AG09309 (cell line): ENCODE results near the gene OMP.

ENCODE experiments used
- DNase-seq: peaks from one replicate; pipeline ENCODE4 v3.0.0-alpha.2; 2010; ENCODE audit warnings: low read depth
- H3K4me3 ChIP-seq: 2 replicates; pipeline ENCODE4 v1.5.1; 2011; ENCODE audit warnings: mild to moderate bottlenecking, low read depth, low read length, moderate library complexity; ENCODE audit not compliant: control insufficient read depth
- TF ChIP-seq, protein P1 (sequence below): IDR thresholded peaks from 2 replicates; pipeline ENCODE4 v1.5.1; 2011; ENCODE audit warnings: mild to moderate bottlenecking, low read depth, low read length, inconsistent platforms; ENCODE audit not compliant: insufficient read depth, control insufficient read depth; ENCODE audit errors: missing control alignments

The OMP gene, protein sequence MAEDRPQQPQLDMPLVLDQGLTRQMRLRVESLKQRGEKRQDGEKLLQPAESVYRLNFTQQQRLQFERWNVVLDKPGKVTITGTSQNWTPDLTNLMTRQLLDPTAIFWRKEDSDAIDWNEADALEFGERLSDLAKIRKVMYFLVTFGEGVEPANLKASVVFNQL

DNA sequence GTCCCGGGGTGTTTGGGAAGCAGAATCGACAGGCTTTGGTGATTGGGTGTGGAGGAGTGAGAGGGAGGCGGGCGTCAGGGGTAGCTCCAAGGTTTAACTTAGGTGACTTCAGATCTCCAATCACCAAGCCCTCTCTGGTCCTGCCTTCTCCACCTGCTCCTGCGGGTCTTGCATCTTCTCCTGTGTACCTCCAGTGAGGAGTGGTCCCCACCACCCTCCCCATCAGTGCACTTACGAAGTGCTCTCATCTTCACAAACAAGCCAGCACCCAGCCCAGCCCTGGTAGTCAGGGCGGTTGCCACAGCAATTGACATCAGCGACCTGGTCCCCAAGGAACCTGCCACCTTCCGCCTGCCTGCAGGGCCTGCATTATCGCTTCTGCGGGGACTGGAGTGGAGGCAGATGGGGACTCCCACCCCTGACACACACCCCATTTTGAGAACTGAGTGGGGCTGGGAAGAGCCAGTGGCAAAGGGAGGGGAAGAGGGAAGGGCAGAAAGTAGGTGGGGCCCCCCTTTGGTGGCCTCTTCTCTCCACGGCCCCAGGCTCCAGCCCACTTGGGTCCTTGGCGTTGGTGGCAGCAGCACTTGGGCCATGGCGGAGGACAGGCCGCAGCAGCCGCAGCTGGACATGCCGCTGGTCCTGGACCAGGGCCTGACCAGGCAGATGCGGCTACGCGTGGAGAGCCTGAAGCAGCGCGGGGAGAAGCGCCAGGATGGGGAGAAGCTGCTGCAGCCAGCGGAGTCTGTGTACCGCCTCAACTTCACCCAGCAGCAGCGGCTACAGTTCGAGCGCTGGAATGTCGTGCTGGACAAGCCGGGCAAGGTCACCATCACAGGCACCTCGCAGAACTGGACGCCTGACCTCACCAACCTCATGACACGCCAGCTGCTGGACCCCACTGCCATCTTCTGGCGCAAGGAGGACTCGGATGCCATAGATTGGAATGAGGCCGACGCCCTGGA is at the start of gene OMP:
TSS of gene OMP (plus strand) at position 595 of the 965 bp plus-strand sequence. CDS start at position 595, 0 bp downstream.
- no peak within 1 kb of the TSS for H3K4me3 ChIP-seq
- TF ChIP-seq, protein P1, sequence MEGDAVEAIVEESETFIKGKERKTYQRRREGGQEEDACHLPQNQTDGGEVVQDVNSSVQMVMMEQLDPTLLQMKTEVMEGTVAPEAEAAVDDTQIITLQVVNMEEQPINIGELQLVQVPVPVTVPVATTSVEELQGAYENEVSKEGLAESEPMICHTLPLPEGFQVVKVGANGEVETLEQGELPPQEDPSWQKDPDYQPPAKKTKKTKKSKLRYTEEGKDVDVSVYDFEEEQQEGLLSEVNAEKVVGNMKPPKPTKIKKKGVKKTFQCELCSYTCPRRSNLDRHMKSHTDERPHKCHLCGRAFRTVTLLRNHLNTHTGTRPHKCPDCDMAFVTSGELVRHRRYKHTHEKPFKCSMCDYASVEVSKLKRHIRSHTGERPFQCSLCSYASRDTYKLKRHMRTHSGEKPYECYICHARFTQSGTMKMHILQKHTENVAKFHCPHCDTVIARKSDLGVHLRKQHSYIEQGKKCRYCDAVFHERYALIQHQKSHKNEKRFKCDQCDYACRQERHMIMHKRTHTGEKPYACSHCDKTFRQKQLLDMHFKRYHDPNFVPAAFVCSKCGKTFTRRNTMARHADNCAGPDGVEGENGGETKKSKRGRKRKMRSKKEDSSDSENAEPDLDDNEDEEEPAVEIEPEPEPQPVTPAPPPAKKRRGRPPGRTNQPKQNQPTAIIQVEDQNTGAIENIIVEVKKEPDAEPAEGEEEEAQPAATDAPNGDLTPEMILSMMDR, result no peak
- DNase-seq, result no peak

DNA sequence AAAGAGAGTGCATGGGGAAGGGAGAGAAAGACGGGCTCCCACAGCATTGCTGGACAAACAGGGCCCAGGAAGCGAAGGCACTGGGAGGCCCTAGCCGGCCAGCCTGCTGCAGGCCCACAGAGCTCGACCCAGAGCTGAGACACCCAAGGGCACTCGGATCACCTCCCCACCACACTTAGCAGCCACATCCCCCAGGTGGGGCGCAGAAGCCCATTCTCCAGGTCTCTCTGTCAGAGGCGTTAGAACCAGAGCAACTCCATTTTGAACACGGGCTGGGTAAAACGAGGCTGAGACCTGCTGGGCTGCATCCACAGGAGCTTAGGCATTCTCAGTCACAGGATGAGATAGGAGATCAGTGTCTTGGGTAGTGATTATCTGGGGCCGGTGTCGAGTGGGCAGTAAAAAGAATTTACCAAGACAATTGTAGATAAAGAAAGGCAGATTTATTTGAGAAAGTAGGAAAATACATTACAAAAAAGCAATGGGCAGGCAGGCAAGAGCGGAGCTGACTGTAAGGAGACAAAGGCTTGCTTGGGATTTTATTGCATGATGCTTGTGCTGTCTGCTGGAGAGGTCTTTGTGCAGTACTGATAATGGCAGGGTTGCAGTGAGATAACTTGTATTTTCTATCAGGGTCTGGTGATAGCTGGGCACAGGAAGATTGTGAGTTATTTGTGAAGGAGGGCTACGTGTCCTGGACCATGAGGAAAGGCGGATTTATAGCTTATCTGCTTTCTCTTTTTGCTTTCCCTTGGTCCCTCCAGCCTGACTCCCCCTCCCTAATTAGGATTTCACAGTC is 49.2 kb upstream of the OMP start:
- no peak for DNase-seq
- TF ChIP-seq, protein P1, result no peak

DNA sequence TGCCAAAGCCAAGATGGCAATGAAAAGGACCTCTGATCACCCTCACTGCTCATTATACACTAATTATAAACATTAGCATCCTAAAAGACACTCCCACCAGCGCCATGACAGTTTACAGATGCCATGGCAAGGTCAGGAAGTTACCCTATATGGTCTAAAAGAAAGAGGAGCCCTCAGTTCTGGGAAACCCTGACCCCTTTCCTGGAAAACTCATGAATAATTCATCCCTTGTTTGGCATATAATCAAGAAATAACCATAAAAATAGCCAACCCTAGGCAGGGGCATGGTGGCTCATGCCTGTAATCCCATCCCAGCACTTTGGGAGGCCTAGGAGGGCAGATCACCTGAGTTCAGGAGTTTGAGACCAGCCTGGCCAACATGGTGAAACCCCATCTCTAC is 48.6 kb upstream of the OMP start:
- TF ChIP-seq, protein P1, result no peak
- DNase-seq, result no peak
- H3K4me3 ChIP-seq, result no peak overlapping the region

More for the DNA sequence above, 49.2 kb upstream of the OMP start:
- no peak overlapping the region for H3K4me3 ChIP-seq

DNA sequence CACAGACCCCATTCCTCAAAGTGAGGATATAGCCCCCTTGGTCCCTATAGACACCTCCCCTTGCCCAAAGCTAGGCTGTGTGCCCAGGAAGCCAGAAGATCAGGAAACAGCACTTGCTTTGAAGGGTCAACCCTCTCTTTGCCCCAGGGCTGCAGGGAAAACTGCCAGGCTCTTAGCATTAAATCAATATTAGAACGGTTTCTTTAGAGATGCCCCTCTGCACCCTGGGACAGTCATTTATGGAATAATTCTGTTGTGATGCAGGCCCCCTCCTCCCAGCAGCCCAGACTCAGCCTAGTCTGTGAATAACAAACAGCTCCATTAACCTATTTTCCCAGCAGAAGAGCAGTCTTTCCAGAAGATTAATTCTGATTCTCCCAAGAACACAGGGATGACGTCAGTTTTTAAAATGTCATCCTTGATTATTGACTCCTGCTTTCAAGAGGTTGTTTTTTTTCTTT is 47.5 kb upstream of the OMP start:
- DNase-seq, result no peak
- no peak overlapping the region for H3K4me3 ChIP-seq
- TF ChIP-seq, protein P1, result no peak

DNA sequence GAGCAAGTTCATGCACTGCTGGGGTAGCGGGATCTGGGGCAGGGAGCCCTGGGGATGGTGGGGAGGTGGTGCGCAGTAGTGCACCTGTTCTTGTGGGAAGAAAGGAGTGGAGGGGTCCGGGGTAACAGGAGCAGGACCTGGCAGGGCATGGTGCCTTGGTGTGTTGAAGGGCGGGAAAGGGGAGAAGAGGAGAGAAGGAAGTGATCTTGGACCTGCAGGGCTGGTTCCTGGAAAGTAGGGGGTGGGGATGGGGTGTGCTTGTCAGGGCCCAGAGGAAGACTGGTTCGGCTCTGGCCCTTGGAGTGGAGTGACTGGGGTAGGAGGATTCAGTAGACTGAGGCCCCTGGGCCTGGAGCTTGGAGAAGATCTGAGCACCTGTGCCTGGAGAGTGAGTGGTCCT is 46.7 kb upstream of the OMP start:
- TF ChIP-seq, protein P1, result no peak
- DNase-seq, result no peak
- no peak overlapping the region for H3K4me3 ChIP-seq

DNA sequence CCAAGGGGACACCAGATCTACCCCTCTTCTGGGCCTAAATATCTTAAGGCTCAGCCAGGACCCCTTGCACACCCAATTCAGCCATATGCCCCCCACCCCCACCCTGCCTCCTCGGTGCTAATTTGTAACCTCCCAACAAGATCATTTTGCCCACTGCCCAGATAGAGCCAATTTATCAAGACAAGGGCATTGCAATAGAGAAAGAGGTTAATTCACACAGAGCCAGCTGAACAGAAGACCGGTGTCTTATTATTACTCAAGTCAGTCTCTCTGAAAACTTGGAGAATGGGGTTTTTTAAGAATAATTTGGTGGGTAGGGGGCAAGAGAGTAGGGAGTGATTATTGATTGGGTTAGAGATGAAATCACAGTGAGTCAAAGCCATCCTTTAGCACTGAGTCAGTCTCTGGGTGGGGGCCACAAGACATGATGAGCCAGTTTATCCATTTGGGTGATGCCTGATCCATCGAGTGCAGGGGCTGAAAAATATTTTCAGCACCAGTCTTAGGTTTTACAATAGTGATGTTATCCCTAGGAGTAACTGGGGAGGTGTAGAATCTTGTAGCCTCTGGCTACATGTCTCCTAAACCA is 45.7 kb upstream of the OMP start:
- no peak overlapping the region for H3K4me3 ChIP-seq
- TF ChIP-seq, protein P1, result no peak
- no peak for DNase-seq
